Immature natural killer cell (primary cell): Measurements from ENCODE around the gene CDH23. TPM values are rescaled to one million over a fixed set of nuclear protein-coding genes. Genes with fewer than 3 reads are reported as not detected.

Experiments
- DNase-seq, 3 donors: peaks; one replicate each; pipeline ENCODE4 v3.0.0; 2022; ENCODE audit warnings: mixed read lengths in 1 of 3
- H3K27ac Mint-ChIP-seq, 6 donors: one replicate each; pipeline ENCODE4 v1.8.0; 2020; ENCODE audit warnings: mixed read lengths in 6 of 6, mild to moderate bottlenecking in 5 of 6, inconsistent platforms in 4 of 6, moderate library complexity in 3 of 6
- H3K27me3 Mint-ChIP-seq, 3 donors: one replicate each; pipeline ENCODE4 v1.8.0; 2020 to 2021; ENCODE audit warnings: low read depth in 3 of 3, mild to moderate bottlenecking in 3 of 3, mixed read lengths in 3 of 3, moderate library complexity in 3 of 3, inconsistent platforms in 1 of 3
- H3K36me3 Mint-ChIP-seq, 3 donors: one replicate each; pipeline ENCODE4 v1.8.0; 2020; ENCODE audit warnings: mixed read lengths in 3 of 3, inconsistent platforms in 2 of 3, mild to moderate bottlenecking in 2 of 3
- H3K4me1 Mint-ChIP-seq, 2 donors: one replicate each; pipeline ENCODE4 v1.8.0; 2020; ENCODE audit warnings: inconsistent platforms in 2 of 2, mild to moderate bottlenecking in 2 of 2, mixed read lengths in 2 of 2, moderate library complexity in 1 of 2
- H3K4me3 Mint-ChIP-seq, 5 donors: one replicate each; pipeline ENCODE4 v1.8.0; 2020; ENCODE audit warnings: mild to moderate bottlenecking in 5 of 5, mixed read lengths in 5 of 5, inconsistent platforms in 3 of 5, moderate library complexity in 3 of 5
- H3K9me3 Mint-ChIP-seq, 6 donors: one replicate each; pipeline ENCODE4 v1.8.0; 2020; ENCODE audit warnings: mild to moderate bottlenecking in 6 of 6, mixed read lengths in 6 of 6, inconsistent platforms in 4 of 6, moderate library complexity in 3 of 6
- polyA plus RNA-seq, 3 donors: library from polyadenylated mRNA; unstranded; fragments of 300-500 nt; fragmentation: Illumina TruSeq; gene quantifications; one replicate each; pipeline ENCODE4 v1.2.3, GENCODE V29; 2021

The CDH23 gene
- polyA plus RNA-seq, 3 donors from 2014 or later = 0.47 to 0.59 TPM; not detected in 1

DNA sequence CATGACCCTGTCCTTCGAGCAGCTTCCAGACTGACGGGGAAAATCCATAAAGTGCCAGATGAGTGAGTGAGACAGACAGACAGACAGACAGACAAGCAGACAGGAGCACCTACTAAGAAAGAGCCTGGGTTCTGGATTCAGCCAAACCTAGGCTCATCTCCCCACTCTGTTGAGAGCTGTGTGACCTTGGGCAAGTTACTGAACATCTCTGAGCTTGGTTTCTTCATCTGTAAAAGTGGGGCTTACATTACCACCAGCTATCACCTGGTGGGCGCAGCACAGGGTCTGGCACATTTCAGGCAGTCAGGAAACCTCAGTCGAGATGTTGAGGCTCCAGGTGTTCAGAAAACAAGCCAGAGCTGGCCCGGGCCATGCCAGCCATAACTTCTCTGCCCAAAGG, 285.3 kb downstream of the CDH23 start:
- Mint-ChIP-seq H3K36me3 (no peaks in the 10 kb centered on the region), H3K27ac (no peak overlapping the region), H3K9me3 (no peaks in the 10 kb centered on the region), H3K27me3 (peaks cover 0 to 7% (median 2%) of the 10 kb centered on the region in 3 donors), H3K4me3 (no peak overlapping the region), H3K4me1 (peaks cover 6 to 7% of the 10 kb centered on the region in 2 donors)
- no peak for DNase-seq

DNA sequence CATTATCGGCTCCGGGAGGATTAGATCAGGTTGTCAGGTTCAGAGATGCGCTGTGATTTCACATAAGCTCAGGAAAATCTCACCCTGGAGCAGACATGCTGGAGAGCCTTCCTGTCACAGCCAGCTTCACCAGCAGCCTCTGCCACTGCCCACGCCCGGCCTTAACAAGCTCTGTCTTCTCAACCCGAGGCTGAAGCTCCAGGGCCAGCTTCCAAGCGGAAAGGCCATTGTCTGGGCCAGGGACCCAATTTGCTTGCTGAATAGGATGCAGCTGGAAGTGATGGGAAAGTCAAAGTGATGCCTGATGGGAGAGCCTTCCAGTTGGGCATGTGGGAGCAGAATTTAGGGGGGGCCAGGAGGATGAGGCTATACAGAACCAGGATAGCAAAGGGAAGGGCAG, 286.6 kb downstream of the CDH23 start:
- Mint-ChIP-seq H3K4me1 (peaks cover 6 to 7% of the 10 kb centered on the region in 2 donors), H3K9me3 (peaks cover 0 to 4% (median 4%) of the 10 kb centered on the region in 6 donors), H3K4me3 (no peak overlapping the region), H3K27ac (no peak overlapping the region), H3K27me3 (peaks cover 2 to 14% (median 3%) of the 10 kb centered on the region in 3 donors), H3K36me3 (no peaks in the 10 kb centered on the region)
- DNase-seq = no peak

DNA sequence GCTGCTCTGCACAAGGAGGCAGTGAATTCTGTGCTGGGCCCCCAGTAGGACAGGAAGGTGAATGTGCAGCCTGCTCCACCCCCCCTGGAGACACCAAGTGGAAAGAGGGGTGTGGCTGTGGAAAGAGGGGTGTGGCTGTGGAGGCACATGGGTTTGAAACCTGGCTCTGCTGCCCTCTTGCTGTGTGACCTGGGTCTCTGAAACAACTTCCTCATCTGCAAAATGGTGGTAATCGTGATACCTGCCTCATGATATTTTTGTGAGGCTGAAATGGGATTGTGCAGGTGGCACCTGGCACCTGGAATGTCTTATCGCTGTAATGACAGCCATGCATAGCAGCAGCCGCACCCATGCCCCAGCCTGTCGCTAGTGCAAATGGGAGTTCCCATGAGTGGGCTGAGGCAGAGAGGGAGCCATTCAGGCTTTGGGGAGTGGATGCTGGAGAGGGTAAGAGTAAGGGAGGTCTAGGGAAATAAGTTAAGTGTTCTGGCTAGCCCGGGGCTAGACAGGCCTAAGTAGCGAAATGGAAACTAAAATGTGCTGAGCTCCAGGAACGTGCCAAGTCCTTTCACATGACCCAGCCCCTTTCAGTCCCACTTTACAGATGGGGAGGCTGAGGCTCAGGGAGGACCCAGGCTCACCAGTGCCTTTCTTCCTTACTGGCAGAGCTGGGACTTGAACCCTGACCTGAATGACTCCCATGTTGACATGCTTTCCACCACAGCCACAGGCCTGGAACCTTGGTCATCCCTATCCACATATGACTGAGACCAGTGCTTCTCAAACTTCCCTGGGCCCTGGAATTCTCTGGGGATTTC, 287.8 kb downstream of the CDH23 start:
- Mint-ChIP-seq H3K36me3 (no peaks in the 10 kb centered on the region), H3K4me1 (peaks cover 6 to 7% of the 10 kb centered on the region in 2 donors), H3K27me3 (peaks cover 2 to 14% (median 4%) of the 10 kb centered on the region in 3 donors), H3K9me3 (peaks cover 0 to 6% (median 4%) of the 10 kb centered on the region in 6 donors), H3K27ac (no peak overlapping the region), H3K4me3 (no peak overlapping the region)
- no peak for DNase-seq

DNA sequence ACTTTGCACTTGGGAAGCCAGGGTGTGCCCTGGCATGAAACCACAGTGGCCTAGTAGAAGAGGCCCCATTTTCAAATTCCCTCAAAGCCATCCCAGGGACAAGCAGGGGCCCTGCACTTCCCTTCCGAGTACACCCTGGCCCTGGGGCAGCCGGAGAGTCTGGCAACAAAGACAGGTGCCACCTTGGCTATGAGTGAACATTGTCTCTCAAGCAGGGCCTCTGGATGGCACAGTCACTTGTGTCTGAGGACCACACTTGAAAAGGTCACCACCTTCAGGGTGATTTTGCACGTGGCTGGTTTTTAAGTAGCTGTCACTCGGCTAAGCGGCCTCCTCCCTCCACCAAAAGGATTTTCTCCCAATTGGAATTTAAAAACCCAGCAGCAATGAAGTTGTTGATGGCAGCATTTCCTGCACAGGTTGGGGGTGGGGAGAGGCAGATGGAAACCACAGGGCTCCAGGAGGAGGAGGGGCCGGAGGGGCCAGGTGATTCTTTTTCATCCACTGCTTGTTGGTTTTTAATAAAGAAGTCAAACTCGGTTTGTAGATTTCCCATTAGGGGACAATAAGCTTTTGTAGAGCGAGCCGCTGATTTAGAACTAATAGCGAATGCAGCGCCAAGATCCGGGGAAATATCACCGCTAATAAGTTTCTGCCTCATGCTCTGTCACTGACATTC, 289.0 kb downstream of the CDH23 start:
- Mint-ChIP-seq H3K9me3 (peaks cover 0 to 6% (median 4%) of the 10 kb centered on the region in 6 donors), H3K4me3 (no peak overlapping the region), H3K27ac (no peak overlapping the region), H3K36me3 (no peaks in the 10 kb centered on the region), H3K27me3 (peaks cover 2 to 14% (median 4%) of the 10 kb centered on the region in 3 donors), H3K4me1 (peaks cover 6 to 7% of the 10 kb centered on the region in 2 donors)
- DNase-seq = no peak

DNA sequence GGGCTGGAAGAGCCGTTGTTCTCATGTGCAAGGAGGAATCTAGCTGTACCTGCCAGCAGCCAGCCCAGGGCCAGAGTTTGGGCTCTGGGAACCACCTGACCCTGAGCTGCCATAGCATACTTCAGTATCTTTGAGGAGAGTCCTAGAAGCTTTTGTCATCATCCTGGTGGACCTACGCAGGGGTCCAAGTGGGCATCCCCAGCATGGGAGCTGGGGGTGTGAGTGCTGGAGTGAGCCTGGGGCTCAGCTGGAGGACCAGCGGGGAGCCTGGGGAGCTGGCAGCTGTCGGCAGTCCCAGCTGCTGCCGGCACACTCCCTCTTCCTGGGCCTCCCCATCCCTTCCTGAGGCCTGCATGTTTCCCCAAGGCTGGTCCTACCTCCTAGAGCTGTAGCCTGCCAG, 290.4 kb downstream of the CDH23 start:
- Mint-ChIP-seq H3K4me3 (no peak overlapping the region), H3K27ac (peak overlapping the region in 2 of 6 donors; percentile 7), H3K36me3 (no peaks in the 10 kb centered on the region), H3K4me1 (peaks cover 6 to 7% of the 10 kb centered on the region in 2 donors), H3K27me3 (peaks cover 3 to 14% (median 4%) of the 10 kb centered on the region in 3 donors), H3K9me3 (peaks cover 0 to 6% (median 4%) of the 10 kb centered on the region in 6 donors)
- no peak for DNase-seq

DNA sequence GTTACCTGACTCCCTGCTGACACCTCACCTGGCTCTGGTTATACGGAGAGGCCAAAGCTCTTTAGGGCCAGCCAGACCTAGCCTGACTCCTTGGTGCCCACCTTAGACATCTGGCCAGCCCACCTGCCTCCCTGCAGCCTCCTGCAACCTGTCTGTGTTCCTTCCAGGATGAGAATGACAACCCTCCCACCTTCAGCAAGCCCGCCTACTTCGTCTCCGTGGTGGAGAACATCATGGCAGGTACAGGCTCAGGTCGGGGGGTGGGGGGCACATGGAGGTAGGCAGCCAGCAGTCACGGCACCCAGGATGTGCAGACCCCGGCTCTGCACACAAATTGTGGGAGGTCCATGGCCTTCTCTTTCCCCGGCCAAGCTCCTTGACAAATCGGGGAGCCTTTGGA, 290.8 kb downstream of the CDH23 start:
- H3K27me3 Mint-ChIP-seq = peaks cover 3 to 14% (median 4%) of the 10 kb centered on the region in 3 donors
- no peak for DNase-seq
- H3K4me3 Mint-ChIP-seq = no peak overlapping the region
- H3K9me3 Mint-ChIP-seq = peaks cover 0 to 6% (median 4%) of the 10 kb centered on the region in 6 donors
- H3K27ac Mint-ChIP-seq = peak overlapping the region in 3 of 6 donors; percentile 7 to 93 (median 36)
- H3K36me3 Mint-ChIP-seq = no peaks in the 10 kb centered on the region
- H3K4me1 Mint-ChIP-seq = peaks cover 6 to 7% of the 10 kb centered on the region in 2 donors

DNA sequence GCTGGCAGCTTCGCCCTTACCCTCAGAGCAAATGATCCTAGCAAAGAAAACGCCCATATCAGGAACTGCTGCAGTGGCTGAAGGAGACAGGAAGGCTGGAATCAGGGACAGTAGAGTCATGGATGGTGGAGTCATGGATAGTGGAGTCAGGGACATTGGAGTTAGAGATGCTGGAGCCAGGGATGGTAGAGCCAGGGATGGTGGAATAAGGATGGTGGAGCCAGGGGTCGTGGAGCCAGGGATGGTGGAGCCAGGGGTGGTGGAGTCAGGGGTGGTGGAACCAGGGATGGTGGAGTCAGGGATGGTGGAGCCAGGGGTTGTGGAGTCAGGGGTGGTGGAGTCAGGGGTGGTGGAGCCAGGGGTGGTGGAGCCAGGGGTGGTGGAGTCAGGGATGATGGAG, 291.5 kb downstream of the CDH23 start:
- Mint-ChIP-seq H3K27me3 (peaks cover 3 to 14% (median 4%) of the 10 kb centered on the region in 3 donors), H3K36me3 (no peaks in the 10 kb centered on the region), H3K27ac (peak overlapping the region; percentile 70 to 95 (median 89)), H3K9me3 (peaks cover 0 to 6% (median 4%) of the 10 kb centered on the region in 6 donors), H3K4me3 (no peak overlapping the region), H3K4me1 (peaks cover 6 to 8% of the 10 kb centered on the region in 2 donors)
- no peak for DNase-seq

DNA sequence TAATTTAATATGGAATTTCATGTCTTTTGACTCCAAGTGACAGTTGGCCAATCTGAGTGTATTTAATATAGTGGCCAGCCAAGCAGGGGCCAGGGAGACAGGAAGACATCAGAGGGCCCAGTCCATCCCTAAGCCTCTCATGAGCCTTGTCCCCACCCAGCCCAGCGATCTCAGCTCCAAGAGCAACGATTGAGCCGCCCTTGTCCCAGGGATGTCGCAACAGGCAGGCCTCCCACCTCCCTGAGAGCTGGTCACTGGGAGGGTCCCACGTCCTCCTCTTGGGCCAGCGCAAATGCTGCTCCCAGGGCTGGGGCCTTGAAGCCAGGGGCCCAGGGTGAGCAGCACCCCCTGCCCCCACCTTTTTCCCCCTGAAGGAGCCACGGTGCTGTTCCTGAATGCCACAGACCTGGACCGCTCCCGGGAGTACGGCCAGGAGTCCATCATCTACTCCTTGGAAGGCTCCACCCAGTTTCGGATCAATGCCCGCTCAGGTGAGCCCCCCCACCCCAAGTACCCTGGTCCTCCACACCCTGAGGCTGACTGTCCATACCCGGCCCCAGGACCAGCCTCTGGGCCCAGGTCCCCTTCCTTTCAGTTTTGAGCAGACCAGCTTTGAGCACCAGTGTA, 293.5 kb downstream of the CDH23 start:
- Mint-ChIP-seq H3K27ac (no peak overlapping the region), H3K36me3 (no peaks in the 10 kb centered on the region), H3K4me1 (peaks cover 20% of the 10 kb centered on the region in 2 donors), H3K27me3 (peaks cover 4 to 13% (median 6%) of the 10 kb centered on the region in 3 donors), H3K4me3 (no peak overlapping the region), H3K9me3 (peaks cover 0 to 6% (median 4%) of the 10 kb centered on the region in 6 donors)
- no peak for DNase-seq

DNA sequence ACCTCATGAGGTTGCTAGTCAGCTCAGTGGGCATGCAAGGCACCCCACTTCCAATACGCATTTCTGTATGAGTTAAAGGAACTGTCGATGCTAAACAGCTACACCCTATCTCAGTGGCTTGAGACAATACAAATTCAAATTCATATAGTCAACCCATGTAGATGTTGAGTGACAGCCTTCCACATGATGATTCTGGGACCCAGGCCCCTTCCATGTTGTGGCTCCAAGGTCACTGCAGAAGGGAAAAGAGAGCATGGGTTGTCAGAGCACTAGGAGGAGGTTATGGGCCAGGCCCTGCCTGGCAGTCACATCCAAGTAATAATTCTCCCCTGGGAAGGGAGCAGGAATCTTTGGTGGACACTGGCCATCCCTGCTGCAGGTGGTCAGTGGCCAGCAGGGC, 294.7 kb downstream of the CDH23 start:
- Mint-ChIP-seq H3K4me3 (no peak overlapping the region), H3K27ac (peak overlapping the region in 1 of 6 donors; percentile 20), H3K27me3 (peaks cover 4 to 11% (median 6%) of the 10 kb centered on the region in 3 donors), H3K36me3 (no peaks in the 10 kb centered on the region), H3K9me3 (peaks cover 0 to 6% (median 4%) of the 10 kb centered on the region in 6 donors), H3K4me1 (peaks cover 23% of the 10 kb centered on the region in 2 donors)
- DNase-seq = no peak

DNA sequence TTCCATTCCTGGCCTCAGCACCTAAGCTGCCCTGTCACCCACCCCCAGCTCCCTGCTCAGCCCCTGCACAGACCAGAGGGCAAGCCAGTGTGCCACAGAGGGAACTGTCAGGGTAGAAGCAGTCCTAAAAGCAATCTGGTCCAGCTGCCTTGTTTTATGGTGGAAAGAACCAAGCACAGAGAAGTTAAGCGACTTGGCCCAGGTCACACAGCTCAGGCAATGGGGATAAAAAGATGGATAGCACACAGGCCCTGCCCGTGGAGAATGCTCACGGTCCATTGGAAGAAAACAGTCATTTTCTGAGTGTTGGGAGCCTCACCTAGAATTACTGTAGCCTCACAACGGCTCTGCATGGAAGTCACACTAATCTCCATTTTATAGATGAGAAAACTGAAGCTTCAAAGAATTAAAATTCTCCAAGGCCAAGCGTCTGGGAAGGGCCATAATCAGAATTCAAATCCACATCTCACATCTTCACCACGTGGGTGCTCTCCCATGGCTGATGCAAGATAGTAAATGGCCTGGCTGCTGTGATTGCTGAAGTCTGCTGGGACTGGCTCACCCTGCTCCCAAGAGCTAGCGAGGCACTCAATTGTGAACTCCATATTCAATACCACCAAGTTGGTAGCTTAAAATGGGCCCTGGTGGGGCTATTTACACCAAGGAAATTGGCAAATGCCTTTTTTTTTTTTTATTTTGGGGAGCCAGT, 296.0 kb downstream of the CDH23 start:
- DNase-seq = no peak
- Mint-ChIP-seq H3K36me3 (no peaks in the 10 kb centered on the region), H3K27me3 (peaks cover 4 to 9% (median 7%) of the 10 kb centered on the region in 3 donors), H3K4me3 (no peak overlapping the region), H3K9me3 (peaks cover 0 to 6% (median 4%) of the 10 kb centered on the region in 6 donors), H3K27ac (no peak overlapping the region), H3K4me1 (peaks cover 37% of the 10 kb centered on the region in 2 donors)

DNA sequence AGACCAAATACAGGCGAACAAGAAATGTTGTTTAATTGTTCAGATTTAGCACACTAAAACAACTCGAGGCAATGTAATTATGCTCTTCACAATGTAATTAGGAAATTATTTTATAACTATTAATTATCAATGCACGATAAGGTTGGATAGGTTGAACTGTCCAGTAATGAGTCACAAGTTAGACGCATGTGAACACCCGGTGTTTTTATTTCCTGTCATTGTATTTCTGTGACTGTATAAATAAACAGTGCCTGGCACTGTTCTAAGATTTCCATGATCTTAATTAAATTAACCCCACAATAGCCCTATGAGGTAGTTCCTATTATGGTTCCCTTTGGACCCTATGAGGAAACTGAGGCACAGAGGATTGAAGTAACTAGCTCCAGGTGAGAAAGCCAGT, 296.7 kb downstream of the CDH23 start:
- peaks cover 2 to 10% (median 6%) of the 10 kb centered on the region in 3 donors for H3K27me3 Mint-ChIP-seq
- H3K9me3 Mint-ChIP-seq = peaks cover 0 to under 1% (median 0%) of the 10 kb centered on the region in 6 donors
- H3K4me3 Mint-ChIP-seq = peak overlapping the region in 4 of 5 donors; percentile 22 to 53 (median 32)
- peaks cover 43% of the 10 kb centered on the region in 2 donors for H3K4me1 Mint-ChIP-seq
- no peaks in the 10 kb centered on the region for H3K36me3 Mint-ChIP-seq
- DNase-seq = no peak
- peak overlapping the region in 3 of 6 donors; percentile 45 to 81 (median 56) for H3K27ac Mint-ChIP-seq

DNA sequence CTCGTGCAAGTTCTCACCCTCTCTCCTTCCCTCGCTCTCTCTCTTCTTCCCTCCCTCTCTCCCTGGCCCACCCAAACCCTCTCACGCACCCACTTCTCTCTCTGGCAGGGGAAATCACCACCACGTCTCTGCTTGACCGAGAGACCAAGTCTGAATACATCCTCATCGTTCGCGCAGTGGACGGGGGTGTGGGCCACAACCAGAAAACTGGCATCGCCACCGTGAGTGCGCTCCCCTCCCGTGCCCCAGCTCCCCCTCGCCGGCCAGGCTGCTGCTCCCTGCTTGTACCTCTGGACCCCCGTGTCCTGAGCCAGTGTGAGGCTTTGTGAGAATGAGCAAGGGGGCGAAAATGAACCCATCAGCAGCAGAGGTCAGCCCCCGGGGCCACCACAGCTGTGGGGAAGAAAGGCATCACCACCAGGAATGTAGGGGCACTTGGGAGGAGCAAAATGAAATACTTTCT, 297.4 kb downstream of the CDH23 start:
- H3K9me3 Mint-ChIP-seq = no peaks in the 10 kb centered on the region

DNA sequence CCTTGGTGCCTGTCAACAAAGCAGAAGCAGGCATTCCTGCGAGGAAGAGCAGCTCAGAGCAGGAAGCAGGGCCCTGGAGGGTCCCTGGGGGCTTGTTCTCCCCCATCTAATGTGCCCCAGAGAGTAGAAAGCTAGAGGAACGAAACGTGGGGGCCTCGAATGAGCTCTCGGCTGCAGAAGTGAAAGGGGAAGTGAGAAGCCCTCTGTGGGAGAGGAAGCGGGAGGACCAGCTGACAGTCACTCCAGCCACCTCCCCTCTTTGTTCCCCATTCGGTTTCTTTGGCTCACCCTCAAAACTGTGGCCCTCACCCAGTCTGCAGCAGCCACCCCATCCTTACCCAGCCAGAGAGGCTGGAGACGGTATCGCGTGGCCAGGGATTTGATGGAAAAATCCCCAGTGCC, 297.8 kb downstream of the CDH23 start:
- Mint-ChIP-seq H3K36me3 (no peaks in the 10 kb centered on the region), H3K4me1 (peaks cover 55% of the 10 kb centered on the region in 2 donors), H3K9me3 (no peaks in the 10 kb centered on the region), H3K27ac (peak overlapping the region; percentile 66 to 88 (median 84)), H3K4me3 (peak overlapping the region; percentile 42 to 80 (median 69)), H3K27me3 (peaks cover 5 to 15% (median 9%) of the 10 kb centered on the region in 3 donors)
- peak; percentile 45 to 56 (median 50) for DNase-seq

More for the DNA sequence above, 297.4 kb downstream of the CDH23 start:
- Mint-ChIP-seq H3K4me1 (peaks cover 50% of the 10 kb centered on the region in 2 donors), H3K27me3 (peaks cover 5 to 14% (median 7%) of the 10 kb centered on the region in 3 donors), H3K27ac (peak overlapping the region; percentile 66 to 85 (median 82)), H3K4me3 (peak overlapping the region; percentile 42 to 80 (median 69)), H3K36me3 (no peaks in the 10 kb centered on the region)
- no peak for DNase-seq
